Endothelial cell of umbilical vein (primary cell): ENCODE results near the gene TRIM59. TPM values are rescaled to one million over a fixed set of nuclear protein-coding genes. Genes with fewer than 3 reads are reported as not detected.

Experiments
- BruUV-seq: library from RNA; stranded (reverse); fragments of 400-500 nt; replicated peaks from 2 replicates; lab custom pipeline; 2021; lab: Mats Ljungman, UMichigan
- CTCF ChIA-PET: fragments of 300-600, 350-600 bp; sonication (Branson Sonifier 250); formaldehyde crosslinking; loops from one replicate; lab custom pipeline; 2021; ENCODE audit warnings: antibody characterized with exemption, inconsistent platforms; lab: Charles Lee
- POLR2A ChIA-PET: fragments of 300-600, 350-600 bp; sonication (Branson Sonifier 250); formaldehyde crosslinking; loops from one replicate; lab custom pipeline; 2021; ENCODE audit warnings: antibody characterized with exemption, inconsistent platforms; lab: Charles Lee
- DNase-seq: peaks from one replicate; pipeline ENCODE4 v3.0.0-alpha.2; 2011; ENCODE audit warnings: low read depth, low spot score
- FAIRE-seq: peaks from 2 replicates; lab custom pipeline; 2011; peaks lifted over from hg19 to GRCh38; lab: Jason Lieb, UNC
- H2AFZ ChIP-seq: 2 replicates; pipeline ENCODE4 v1.6.0; 2012; ENCODE audit warnings: low read depth, low read length, control low read depth, inconsistent platforms
- H3K27ac ChIP-seq: 2 replicates; pipeline ENCODE4 v1.5.1; 2011; ENCODE audit warnings: low read depth, mild to moderate bottlenecking, control low read depth, low read length, moderate library complexity; ENCODE audit not compliant: insufficient read depth
- H3K27me3 ChIP-seq, 2 experiments: 2 replicates each; pipeline versions ENCODE4 v1.6.0 to v1.6.1; 2011; ENCODE audit warnings: low read length in 2 of 2, mixed read lengths in 1 of 2; ENCODE audit not compliant: control insufficient read depth in 2 of 2, insufficient read depth in 2 of 2
- H3K36me3 ChIP-seq, 2 experiments: 2 replicates in 1 of 2; 3 replicates in 1 of 2; pipeline ENCODE4 v1.5.1; 2011; ENCODE audit warnings: low read length in 2 of 2, mild to moderate bottlenecking in 1 of 2, moderate library complexity in 1 of 2; ENCODE audit not compliant: control insufficient read depth in 2 of 2, insufficient read depth in 2 of 2; ENCODE audit errors: extremely low read depth in 1 of 2
- H3K4me1 ChIP-seq: 3 replicates; pipeline ENCODE4 v1.5.1; 2011; ENCODE audit warnings: mild to moderate bottlenecking, low read length; ENCODE audit not compliant: control insufficient read depth, insufficient read depth; ENCODE audit errors: extremely low read depth
- H3K4me2 ChIP-seq: 2 replicates; pipeline ENCODE4 v1.6.1; 2011; ENCODE audit warnings: low read length, control low read depth, mixed read lengths; ENCODE audit not compliant: insufficient read depth
- H3K4me3 ChIP-seq, 3 experiments: fragments of 200-600 bp in 1 of 3; sonication (generic), shearing (Covaris generic) in 1 of 3; replicated peaks in 1 of 3; 2 replicates each; pipeline ENCODE4 v1.5.1; 2011 to 2016; ENCODE audit warnings: control low read depth in 3 of 3, low read length in 3 of 3, mild to moderate bottlenecking in 2 of 3, inconsistent platforms in 1 of 3, low read depth in 1 of 3, moderate library complexity in 1 of 3; ENCODE audit not compliant: insufficient read depth in 1 of 3
- H3K79me2 ChIP-seq: 2 replicates; pipeline ENCODE4 v1.6.0; 2012; ENCODE audit warnings: low read length, inconsistent platforms; ENCODE audit not compliant: control insufficient read depth, insufficient read depth
- H3K9ac ChIP-seq: replicated peaks from 2 replicates; pipeline ENCODE3; 2011; ENCODE audit warnings: low read length, control low read depth; ENCODE audit not compliant: insufficient read depth; ENCODE audit errors: extremely low read depth
- H3K9me1 ChIP-seq: replicated peaks from 3 replicates; pipeline ENCODE4 v1.6.0; 2011; ENCODE audit warnings: mild to moderate bottlenecking, low read length; ENCODE audit not compliant: control insufficient read depth, insufficient read depth; ENCODE audit errors: extremely low read depth
- H3K9me3 ChIP-seq: replicated peaks from 2 replicates; pipeline ENCODE4 v1.5.1; 2012; ENCODE audit warnings: low read length, inconsistent platforms; ENCODE audit not compliant: control insufficient read depth, insufficient read depth
- H4K20me1 ChIP-seq: replicated peaks from 2 replicates; pipeline ENCODE3; 2011; ENCODE audit warnings: mild to moderate bottlenecking, low read length; ENCODE audit not compliant: control insufficient read depth, insufficient read depth; ENCODE audit errors: extremely low read depth
- FOS ChIP-seq: IDR thresholded peaks from 2 replicates; pipeline ENCODE4 v1.6.1; 2011; ENCODE audit warnings: mild to moderate bottlenecking, low read length, moderate library complexity, borderline replicate concordance; ENCODE audit not compliant: insufficient read depth
- GATA2 ChIP-seq: IDR thresholded peaks from 2 replicates; pipeline ENCODE4 v1.7.0; 2011; ENCODE audit warnings: low read depth, mild to moderate bottlenecking, moderate library complexity, mixed read lengths, low read length; ENCODE audit not compliant: insufficient read length, insufficient read depth
- JUN ChIP-seq: IDR thresholded peaks from 2 replicates; pipeline ENCODE4 v1.6.1; 2011; ENCODE audit warnings: borderline replicate concordance, low read depth; ENCODE audit not compliant: insufficient read length, insufficient read depth
- MYC ChIP-seq: IDR thresholded peaks from one replicate; pipeline ENCODE4 v1.6.1; 2011; ENCODE audit warnings: mild to moderate bottlenecking, low read depth, low read length
- dilution Hi-C: fragments of 300-500 bp; cut with MboI; formaldehyde crosslinking; loops from one replicate; pipeline ENCODE4 v1.15.0; 2019; ENCODE audit warnings: low sequenced_read_pairs; ENCODE audit not compliant: extremely low pct_ligation_motif_present
- intact Hi-C: fragments of 100-400 bp; cut with micrococcal nuclease; formaldehyde crosslinking; loops from one replicate; pipeline ENCODE4 v1.10.0; 2022
- polyA plus RNA-seq, 4 experiments: library from polyadenylated mRNA; depleted of rRNA in 3 of 4; stranded (reverse) in 3 of 4; unstranded in 1 of 4; fragments of >200 nt; gene quantifications; 2 replicates each; pipeline versions ENCODE4 v1.2.1 to v1.2.3, GENCODE V29; 2011 to 2012; ENCODE audit warnings: missing spikeins in 1 of 4
- total RNA-seq: library from RNA; stranded (reverse); gene quantifications from 2 replicates; pipeline ENCODE4 v1.2.3, GENCODE V29; 2021
- TF ChIP-seq, protein P1 (sequence below), 2 donors: IDR thresholded peaks; 1 replicate in 1 of 2; 2 replicates in 1 of 2; pipeline ENCODE4 v1.5.1; 2011; ENCODE audit warnings: low read length in 2 of 2, mild to moderate bottlenecking in 2 of 2, moderate library complexity in 2 of 2, control low read depth in 1 of 2, inconsistent platforms in 1 of 2, low read depth in 1 of 2; ENCODE audit not compliant: insufficient read depth in 1 of 2; ENCODE audit errors: extremely low read depth in 1 of 2

Gene TRIM59
- total and polyA plus RNA-seq, 2 donors (not counting 3 experiments of a cell fraction or from before 2014, with no cell fraction given): 6.8 to 33.0 TPM

DNA sequence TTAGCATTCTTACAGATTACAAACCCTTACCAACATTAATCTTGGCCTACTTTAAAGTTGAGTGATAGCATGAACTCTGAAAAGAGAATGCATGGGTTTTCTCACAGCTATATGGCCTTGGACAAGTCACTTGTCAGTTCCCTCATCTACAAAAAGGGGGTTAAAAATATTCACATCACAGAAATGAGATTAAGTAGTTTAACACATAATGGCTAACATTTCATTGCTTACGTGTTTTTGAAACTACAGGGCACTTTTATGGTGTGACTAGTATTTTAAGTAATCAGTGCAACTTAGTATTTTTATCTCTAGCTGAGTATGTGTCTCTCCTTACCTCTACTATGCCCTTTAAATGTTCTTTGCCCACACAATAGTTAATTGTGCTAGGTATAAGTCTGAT, 13.8 kb downstream of the TRIM59 start:
- Histone ChIP-seq H3K9me1 (no peaks in the 10 kb centered on the region), H3K79me2 (peaks cover 77% of the 10 kb centered on the region), H3K4me3 (no peak overlapping the region), H3K36me3 (peaks cover 5 to 33% of the 10 kb centered on the region in 2 experiments), H3K4me2 (no peak overlapping the region), H4K20me1 (no peaks in the 10 kb centered on the region), H2AFZ (no peak overlapping the region), H3K27ac (no peak overlapping the region), H3K9me3 (no peaks in the 10 kb centered on the region), H3K9ac (no peak overlapping the region), H3K4me1 (no peaks in the 10 kb centered on the region), H3K27me3 (no peaks in the 10 kb centered on the region)
- FAIRE-seq (no peak), DNase-seq (no peak)
- intact Hi-C loops: loop anchor here (2.0 kb wide), 1 partner anchor 17 kb away; no protein-coding TSS in a partner anchor
- CTCF ChIA-PET: interaction anchor here (0.7 to 2.0 kb wide), 3 partner anchors 9 to 23 kb away, joined by 3 to 6 read pairs (median 5); no protein-coding TSS in a partner anchor
- no TSS peak for BruUV-seq
- TF ChIP-seq FOS: no peak
- TF ChIP-seq, protein P1, sequence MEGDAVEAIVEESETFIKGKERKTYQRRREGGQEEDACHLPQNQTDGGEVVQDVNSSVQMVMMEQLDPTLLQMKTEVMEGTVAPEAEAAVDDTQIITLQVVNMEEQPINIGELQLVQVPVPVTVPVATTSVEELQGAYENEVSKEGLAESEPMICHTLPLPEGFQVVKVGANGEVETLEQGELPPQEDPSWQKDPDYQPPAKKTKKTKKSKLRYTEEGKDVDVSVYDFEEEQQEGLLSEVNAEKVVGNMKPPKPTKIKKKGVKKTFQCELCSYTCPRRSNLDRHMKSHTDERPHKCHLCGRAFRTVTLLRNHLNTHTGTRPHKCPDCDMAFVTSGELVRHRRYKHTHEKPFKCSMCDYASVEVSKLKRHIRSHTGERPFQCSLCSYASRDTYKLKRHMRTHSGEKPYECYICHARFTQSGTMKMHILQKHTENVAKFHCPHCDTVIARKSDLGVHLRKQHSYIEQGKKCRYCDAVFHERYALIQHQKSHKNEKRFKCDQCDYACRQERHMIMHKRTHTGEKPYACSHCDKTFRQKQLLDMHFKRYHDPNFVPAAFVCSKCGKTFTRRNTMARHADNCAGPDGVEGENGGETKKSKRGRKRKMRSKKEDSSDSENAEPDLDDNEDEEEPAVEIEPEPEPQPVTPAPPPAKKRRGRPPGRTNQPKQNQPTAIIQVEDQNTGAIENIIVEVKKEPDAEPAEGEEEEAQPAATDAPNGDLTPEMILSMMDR (IDR thresholded peaks at IDR 0.05; ENCODE audit: extremely low read depth in 1 of 2, insufficient read depth in 1 of 2, low read depth in 1 of 2, low read length in 2 of 2): no peak
- TF ChIP-seq MYC: no peak
- TF ChIP-seq GATA2: no peak
- TF ChIP-seq JUN: no peak
- POLR2A ChIA-PET: no interaction called here
- dilution Hi-C loops: no loop called here
